Smooth muscle cell of the coronary artery (primary cell): ENCODE results near the gene UPK3BL2. TPM values are rescaled to one million over a fixed set of nuclear protein-coding genes. Genes with fewer than 3 reads are reported as not detected.

Source experiments
- total RNA-seq: library from RNA; depleted of rRNA; stranded (reverse); fragments of >200 nt; gene quantifications from 2 replicates; pipeline ENCODE4 v1.2.3, GENCODE V29; 2014; ENCODE audit warnings: low replicate concordance

UPK3BL2 gene, protein sequence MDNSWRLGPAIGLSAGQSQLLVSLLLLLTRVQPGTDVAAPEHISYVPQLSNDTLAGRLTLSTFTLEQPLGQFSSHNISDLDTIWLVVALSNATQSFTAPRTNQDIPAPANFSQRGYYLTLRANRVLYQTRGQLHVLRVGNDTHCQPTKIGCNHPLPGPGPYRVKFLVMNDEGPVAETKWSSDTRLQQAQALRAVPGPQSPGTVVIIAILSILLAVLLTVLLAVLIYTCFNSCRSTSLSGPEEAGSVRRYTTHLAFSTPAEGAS
- 1.3 and 2.2 TPM in 2 replicates for total RNA-seq

DNA sequence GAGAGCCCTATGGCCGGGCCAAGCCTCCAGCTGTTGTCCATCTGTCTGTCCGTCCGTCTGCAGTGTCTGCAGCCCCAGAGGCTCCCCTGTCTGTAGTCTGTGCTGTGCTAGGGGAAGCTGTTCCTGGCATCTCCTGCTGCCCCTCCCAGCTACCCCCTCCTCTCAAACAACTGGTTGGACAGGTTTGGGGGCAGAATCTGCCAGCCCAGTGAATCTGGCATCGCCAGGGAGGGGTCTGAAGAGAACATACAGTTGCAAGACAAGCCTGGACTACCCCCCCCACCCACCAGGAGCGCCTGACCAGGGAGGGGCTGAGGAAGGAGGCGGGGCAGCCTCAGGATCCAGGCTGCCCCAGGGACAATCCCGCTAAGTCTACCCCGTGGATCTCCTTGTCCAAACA lies at the start of gene UPK3BL2:
Gene UPK3BL2, minus strand, starts transcription at position 101 of the 400 bp plus-strand sequence. Its CDS starts 60 bp downstream, at position 41.

DNA sequence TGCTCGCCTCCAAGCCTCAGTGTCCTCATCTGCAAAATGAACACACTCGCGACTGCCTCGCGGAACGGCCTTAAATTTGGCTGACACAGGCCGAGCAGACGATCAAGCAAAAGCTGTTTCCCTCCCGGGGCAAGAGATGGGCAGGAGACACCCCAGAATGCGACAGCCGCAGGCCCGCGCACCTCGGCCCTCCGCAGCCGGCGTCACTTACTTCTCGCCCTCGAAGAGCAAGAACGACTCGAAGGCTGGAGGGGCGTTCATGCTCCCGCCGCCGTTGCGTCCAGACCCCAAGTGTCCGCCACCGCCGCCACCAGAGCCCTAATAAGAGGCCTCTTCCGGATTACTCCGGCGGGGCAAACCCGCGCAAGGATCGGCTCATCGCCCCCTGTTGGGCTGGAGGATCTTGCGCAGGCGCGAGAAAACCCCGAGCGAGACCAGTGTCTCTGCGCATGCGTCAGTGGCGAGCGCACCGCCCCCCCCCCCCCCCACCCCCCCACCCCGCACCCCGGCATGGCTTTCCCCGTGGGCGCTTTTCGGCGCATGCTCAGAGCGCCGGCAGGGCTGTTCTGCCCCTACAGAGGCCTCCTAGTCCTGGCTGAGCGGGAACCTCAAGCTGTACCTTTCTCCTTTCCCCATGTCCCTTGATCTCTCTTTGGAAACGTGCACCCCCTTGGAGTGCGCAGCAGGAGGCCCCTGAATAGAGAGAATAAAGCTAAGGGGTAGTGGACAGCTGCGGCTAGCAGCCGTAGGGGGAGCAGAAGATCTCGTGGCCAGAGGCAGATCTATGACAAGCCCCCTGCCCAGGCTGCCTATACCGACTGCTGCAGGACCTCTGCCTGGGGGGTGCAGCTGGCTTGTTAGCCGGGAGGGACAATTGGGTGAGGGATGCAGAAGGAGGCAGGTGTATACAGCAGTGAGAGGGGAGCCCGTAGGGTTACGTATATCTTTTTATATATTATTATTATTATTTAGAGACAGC lies 29.1 kb upstream of the UPK3BL2 start, which contains the start of gene POLR2J3:
Gene POLR2J3, minus strand, starts transcription at position 323 of the 979 bp plus-strand sequence. Its CDS starts 62 bp downstream, at position 261.

DNA sequence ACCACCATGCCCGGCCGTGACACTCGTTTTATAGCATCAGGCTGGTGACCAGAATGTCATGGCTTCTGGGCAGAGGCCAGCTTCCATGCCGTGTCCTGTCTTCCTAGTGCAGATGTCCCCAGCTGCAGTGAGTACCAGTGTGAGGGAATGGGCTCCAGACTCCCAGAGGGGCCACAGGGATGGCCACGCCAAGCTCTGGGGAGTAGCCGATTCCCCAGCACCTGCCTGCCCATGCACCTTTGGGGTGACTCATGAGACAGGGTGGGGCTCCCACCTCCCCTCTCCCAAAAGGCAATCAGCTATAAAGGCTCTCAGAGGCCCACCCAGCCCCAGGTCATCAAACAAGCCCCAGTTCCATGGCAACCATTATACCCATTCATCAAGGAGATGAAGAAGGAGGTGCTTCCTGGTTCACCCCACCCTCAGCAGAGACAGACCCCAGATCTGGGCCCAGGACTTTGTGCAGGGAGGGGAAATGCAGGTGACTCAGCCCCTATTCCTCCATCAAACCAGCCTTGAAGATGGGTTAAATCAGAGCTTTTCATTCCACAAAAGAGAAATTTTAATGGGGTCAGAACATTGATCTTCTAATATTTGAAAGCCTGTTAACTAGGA lies 7.4 kb upstream of the UPK3BL2 start, which contains the start of gene SPDYE2:
Gene SPDYE2, plus strand, starts transcription at position 419 of the 615 bp plus-strand sequence. CDS start 2,030 bp downstream, outside the sequence.

DNA sequence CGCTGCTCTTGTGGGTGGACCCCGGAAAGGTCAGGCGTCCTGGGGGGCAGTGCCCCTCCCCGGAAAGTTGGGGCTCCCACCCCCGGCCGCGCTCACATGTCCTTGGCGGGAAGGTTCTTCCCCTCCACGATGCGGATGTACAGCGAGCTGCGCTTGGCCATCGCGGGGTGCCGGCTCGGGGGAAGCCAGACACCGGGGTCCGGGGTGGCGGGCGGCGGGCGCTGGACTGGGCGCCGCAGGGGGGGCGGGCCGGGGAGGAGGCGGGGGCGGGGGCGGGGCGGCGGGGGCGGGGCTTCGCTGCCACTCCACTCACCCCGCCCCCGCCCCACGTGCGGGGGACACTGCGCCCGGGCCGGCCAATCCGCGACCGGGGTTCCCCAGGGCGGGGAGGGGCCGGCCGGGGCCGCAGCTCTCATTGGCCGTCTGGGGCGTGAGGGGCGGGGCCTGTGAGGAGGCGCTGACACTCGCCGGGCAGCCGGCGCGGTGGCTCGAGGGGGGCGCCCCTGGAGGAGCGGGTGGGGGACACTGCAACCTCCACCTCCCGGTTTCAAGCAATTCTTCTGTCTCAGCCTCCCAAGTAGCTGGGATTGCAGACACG lies 25.8 kb downstream of the UPK3BL2 start, which contains the start of gene RASA4B:
Gene RASA4B, minus strand, starts transcription at position 228 of the 598 bp plus-strand sequence. Its CDS starts 67 bp downstream, at position 161.

Other genes starting within 250 kb of the UPK3BL2 start
- gene SPDYE6, start 187.3 kb downstream of the UPK3BL2 start, total RNA-seq, result 0.23 TPM in 1 of 2 replicates, not detected in the other
- gene PRKRIP1, start 147.3 kb downstream of the UPK3BL2 start, total RNA-seq, result 6.4 and 13.1 TPM in 2 replicates
- gene ORAI2, start 110.1 kb downstream of the UPK3BL2 start, total RNA-seq, result 31.8 and 62.2 TPM in 2 replicates
- 8.7 and 10.5 TPM in 2 replicates for gene ALKBH4, start 78.8 kb downstream of the UPK3BL2 start, total RNA-seq
- 15.2 and 25.8 TPM in 2 replicates for gene LRWD1, start 78.7 kb downstream of the UPK3BL2 start, total RNA-seq
- gene POLR2J, start 64.8 kb downstream of the UPK3BL2 start, total RNA-seq, result 16.1 and 41.7 TPM in 2 replicates
- gene RASA4B, start 25.9 kb downstream of the UPK3BL2 start, total RNA-seq, result 2.0 and 5.7 TPM in 2 replicates
- 0.12 TPM in 1 of 2 replicates, not detected in the other for gene SPDYE2, start 7.5 kb upstream of the UPK3BL2 start, total RNA-seq
- 18.1 and 20.4 TPM in 2 replicates for gene POLR2J3, start 28.9 kb upstream of the UPK3BL2 start, total RNA-seq
- 5.5 and 29.2 TPM in 2 replicates for gene RASA4, start 73.1 kb upstream of the UPK3BL2 start, total RNA-seq
- 5.4 and 6.2 TPM in 2 replicates for gene UPK3BL1, start 99.1 kb upstream of the UPK3BL2 start, total RNA-seq
- 0.12 TPM in 1 of 2 replicates, not detected in the other for gene SPDYE2B, start 106.6 kb upstream of the UPK3BL2 start, total RNA-seq
- gene POLR2J2, start 128.0 kb upstream of the UPK3BL2 start, total RNA-seq, result 1.9 and 2.0 TPM in 2 replicates
- 7.3 and 8.8 TPM in 2 replicates for gene FAM185A, start 205.3 kb upstream of the UPK3BL2 start, total RNA-seq